Ascending aorta (tissue), 2 donors: ENCODE results near the gene CPA1. TPM values are rescaled to one million over a fixed set of nuclear protein-coding genes. Genes with fewer than 3 reads are reported as not detected.

ENCODE experiments used
- DNase-seq, 2 donors: peaks; one replicate each; pipeline ENCODE4 v3.0.0-alpha.2; 2019; ENCODE audit warnings: low spot score in 2 of 2
- H3K27ac ChIP-seq, 2 donors: fragments of 200-600 bp; sonication (generic); one replicate each; pipeline ENCODE4 v1.5.1; 2016 to 2017; ENCODE audit warnings: mild to moderate bottlenecking in 1 of 2
- H3K27me3 ChIP-seq: fragments of 200-600 bp; sonication (generic); one replicate; pipeline ENCODE4 v1.5.1; 2017
- H3K36me3 ChIP-seq, 2 donors: fragments of 200-600 bp; sonication (generic); one replicate each; pipeline ENCODE4 v1.5.1; 2016
- H3K4me1 ChIP-seq, 2 donors: fragments of 200-600 bp; sonication (generic); one replicate each; pipeline ENCODE4 v1.5.1; 2016 to 2017; ENCODE audit warnings: mild to moderate bottlenecking in 1 of 2
- H3K4me3 ChIP-seq, 2 donors: fragments of 200-600 bp; sonication (generic); one replicate each; pipeline ENCODE4 v1.5.1; 2016 to 2017; ENCODE audit warnings: mild to moderate bottlenecking in 1 of 2
- H3K9me3 ChIP-seq, 2 donors: fragments of 200-600 bp; sonication (generic); one replicate each; pipeline ENCODE4 v1.5.1; 2016
- CTCF ChIP-seq, 3 experiments: fragments of 200-600 bp in 2 of 3; fragments of 450-650 bp in 1 of 3; sonication (generic) in 2 of 3; IDR thresholded peaks; one replicate each; pipeline ENCODE4 v1.5.1; 2016 to 2019; ENCODE audit warnings: antibody characterized with exemption in 3 of 3, mild to moderate bottlenecking in 1 of 3, moderate library complexity in 1 of 3
- intact Hi-C: fragments of 100-400 bp; cut with DNase I; formaldehyde crosslinking; loops from one replicate; pipeline ENCODE4 v1.15.1; 2023
- total RNA-seq: library from RNA; depleted of rRNA; stranded (reverse); fragments of >200 nt; gene quantifications from one replicate; pipeline ENCODE4 v1.1.0, GENCODE V29; 2016

CPA1 gene
- total RNA-seq, 1 donor from 2014 or later = not detected

- no peak overlapping the region for H3K27ac ChIP-seq
- H3K27me3 ChIP-seq = no peaks in the 10 kb centered on the region
- H3K36me3 ChIP-seq = no peaks in the 10 kb centered on the region
- intact Hi-C loops = no loop called here
- no peak overlapping the region for H3K4me3 ChIP-seq
- H3K4me1 ChIP-seq = peaks cover 0 to 2% of the 10 kb centered on the region in 2 donors
- H3K9me3 ChIP-seq = no peaks in the 10 kb centered on the region
- no peak for TF ChIP-seq CTCF (IDR thresholded peaks at IDR 0.05)
- peak in 1 of 2 donors; percentile 52 for DNase-seq
Measured at GRCh38 chr7:130385600-130386066, 5.3 kb downstream of the CPA1 start.

- no peak for TF ChIP-seq CTCF (IDR thresholded peaks at IDR 0.05)
- DNase-seq = no peak
- Histone ChIP-seq H3K27ac (no peak overlapping the region), H3K4me3 (no peak overlapping the region), H3K9me3 (no peaks in the 10 kb centered on the region), H3K27me3 (no peaks in the 10 kb centered on the region), H3K4me1 (peaks cover 0 to 2% of the 10 kb centered on the region in 2 donors), H3K36me3 (no peaks in the 10 kb centered on the region)
- intact Hi-C loops = no loop called here
Measured at GRCh38 chr7:130386876-130387275, 6.6 kb downstream of the CPA1 start.

- Histone ChIP-seq H3K27ac (no peak overlapping the region), H3K27me3 (no peaks in the 10 kb centered on the region), H3K4me1 (peaks cover 0 to 2% of the 10 kb centered on the region in 2 donors), H3K36me3 (no peaks in the 10 kb centered on the region), H3K4me3 (no peak overlapping the region), H3K9me3 (no peaks in the 10 kb centered on the region)
- intact Hi-C loops = no loop called here
- no peak for DNase-seq
- no peak for TF ChIP-seq CTCF (IDR thresholded peaks at IDR 0.05)
Measured at GRCh38 chr7:130387306-130387627, 7.0 kb downstream of the CPA1 start.

GRCh38 chr7:130387628-130388403, 7.5 kb downstream of the CPA1 start:
- no peaks in the 10 kb centered on the region for H3K27me3 ChIP-seq
- intact Hi-C loops = no loop called here
- H3K27ac ChIP-seq = no peak overlapping the region
- DNase-seq = no peak
- H3K9me3 ChIP-seq = no peaks in the 10 kb centered on the region
- TF ChIP-seq CTCF (IDR thresholded peaks at IDR 0.05) = no peak
- no peaks in the 10 kb centered on the region for H3K36me3 ChIP-seq
- no peak overlapping the region for H3K4me3 ChIP-seq
- peaks cover 0 to 4% of the 10 kb centered on the region in 2 donors for H3K4me1 ChIP-seq

- Histone ChIP-seq H3K27me3 (no peaks in the 10 kb centered on the region), H3K27ac (no peak overlapping the region), H3K9me3 (no peaks in the 10 kb centered on the region), H3K4me1 (peaks cover 0 to 6% of the 10 kb centered on the region in 2 donors), H3K4me3 (no peak overlapping the region), H3K36me3 (no peaks in the 10 kb centered on the region)
- intact Hi-C loops = no loop called here
- no peak for TF ChIP-seq CTCF (IDR thresholded peaks at IDR 0.05)
- DNase-seq = no peak
Measured at GRCh38 chr7:130388671-130389070, 8.4 kb downstream of the CPA1 start.
